Measurements from ENCODE around the gene CX3CR1.

DNA sequence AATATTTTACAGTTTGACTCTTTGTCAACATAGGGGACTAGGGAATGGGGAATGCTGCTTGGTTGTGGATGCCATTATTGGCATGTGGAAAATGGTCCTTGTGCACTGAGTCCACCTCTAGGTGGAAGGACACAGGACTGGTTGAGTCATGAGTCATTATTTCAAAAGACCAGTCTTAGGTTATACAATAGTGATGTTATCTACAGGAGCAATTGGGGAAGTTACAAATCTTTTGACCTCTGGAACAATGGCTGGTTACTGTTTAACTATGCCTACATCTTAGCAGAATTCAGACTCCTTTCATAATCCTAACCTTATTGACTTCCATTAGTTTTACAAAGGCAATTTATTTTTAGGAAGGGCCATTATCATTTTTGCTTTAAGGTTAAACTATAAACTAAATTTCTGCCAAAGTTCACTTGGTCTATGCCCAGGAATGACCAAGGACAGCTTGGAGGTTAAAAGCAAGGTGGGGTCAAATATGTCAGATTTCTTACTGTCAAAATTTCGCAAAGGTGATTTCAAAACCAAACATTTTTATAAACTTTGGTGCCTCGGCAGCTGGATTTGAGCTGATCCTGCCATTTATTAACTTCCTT, 37.8 kb upstream of the CX3CR1 start:
- TF ChIP-seq, protein P1, sequence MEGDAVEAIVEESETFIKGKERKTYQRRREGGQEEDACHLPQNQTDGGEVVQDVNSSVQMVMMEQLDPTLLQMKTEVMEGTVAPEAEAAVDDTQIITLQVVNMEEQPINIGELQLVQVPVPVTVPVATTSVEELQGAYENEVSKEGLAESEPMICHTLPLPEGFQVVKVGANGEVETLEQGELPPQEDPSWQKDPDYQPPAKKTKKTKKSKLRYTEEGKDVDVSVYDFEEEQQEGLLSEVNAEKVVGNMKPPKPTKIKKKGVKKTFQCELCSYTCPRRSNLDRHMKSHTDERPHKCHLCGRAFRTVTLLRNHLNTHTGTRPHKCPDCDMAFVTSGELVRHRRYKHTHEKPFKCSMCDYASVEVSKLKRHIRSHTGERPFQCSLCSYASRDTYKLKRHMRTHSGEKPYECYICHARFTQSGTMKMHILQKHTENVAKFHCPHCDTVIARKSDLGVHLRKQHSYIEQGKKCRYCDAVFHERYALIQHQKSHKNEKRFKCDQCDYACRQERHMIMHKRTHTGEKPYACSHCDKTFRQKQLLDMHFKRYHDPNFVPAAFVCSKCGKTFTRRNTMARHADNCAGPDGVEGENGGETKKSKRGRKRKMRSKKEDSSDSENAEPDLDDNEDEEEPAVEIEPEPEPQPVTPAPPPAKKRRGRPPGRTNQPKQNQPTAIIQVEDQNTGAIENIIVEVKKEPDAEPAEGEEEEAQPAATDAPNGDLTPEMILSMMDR (IDR thresholded peaks at IDR 0.05 in 2 of 3, conservative IDR thresholded peaks at IDR 0.05 in 1 of 3; ENCODE audit: control insufficient read depth in 2 of 3, extremely low read depth in 1 of 3, insufficient read depth in 1 of 3, low read depth in 3 of 3, low read length in 3 of 3): no peak
- TF ChIP-seq ETV6 (conservative IDR thresholded peaks at IDR 0.05 in 1 of 2, IDR thresholded peaks at IDR 0.05 in 1 of 2; ENCODE audit: borderline replicate concordance in 1 of 2, low read depth in 1 of 2) (no peak), ZBTB40 (IDR thresholded peaks at IDR 0.05; ENCODE audit: borderline replicate concordance) (no peak), NRF1 (conservative IDR thresholded peaks at IDR 0.05; ENCODE audit: low read depth, low read length) (no peak), SMC3 (IDR thresholded peaks at IDR 0.05; ENCODE audit: borderline replicate concordance, low read length) (no peak), POLR2AphosphoS5 (IDR thresholded peaks at IDR 0.05; ENCODE audit: low read length) (no peak), SMARCA5 (IDR thresholded peaks at IDR 0.05) (no peak), BACH1 (IDR thresholded peaks at IDR 0.05; ENCODE audit: borderline replicate concordance) (no peak), BCL11A (IDR thresholded peaks at IDR 0.05; ENCODE audit: low read depth, low read length) (no peak), NFYB (IDR thresholded peaks at IDR 0.05; ENCODE audit: insufficient read depth, low read depth, low read length) (no peak), NFIC (IDR thresholded peaks at IDR 0.05; ENCODE audit: low read depth, low read length) (no peak), SUZ12 (IDR thresholded peaks at IDR 0.05; ENCODE audit: unreplicated experiment) (no peak)
